Effector memory CD4-positive, alpha-beta T cell (primary cell): ENCODE measurements around the gene CNPY4.
"Not testable (repeated sequence)": the region's sequence is repeated elsewhere in the genome, so short reads cannot be mapped to it uniquely, and the experiment has no call there.

Source experiments
- DNase-seq, 3 donors: peaks; one replicate each; pipeline ENCODE4 v3.0.0-alpha.2; 2020
- H3K27ac ChIP-seq: 2 replicates; pipeline ENCODE4 v1.7.0; 2013; ENCODE audit warnings: mild to moderate bottlenecking, low read length, moderate library complexity; ENCODE audit not compliant: insufficient read depth, poor library complexity, severe bottlenecking
- H3K27me3 ChIP-seq: replicated peaks from 2 replicates; pipeline ENCODE4 v1.7.0; 2013; ENCODE audit warnings: mild to moderate bottlenecking, low read length; ENCODE audit not compliant: insufficient read depth, control insufficient read depth, poor library complexity, severe bottlenecking
- H3K36me3 ChIP-seq: 2 replicates; pipeline ENCODE4 v1.7.0; 2013; ENCODE audit warnings: mild to moderate bottlenecking, low read length, moderate library complexity; ENCODE audit not compliant: control insufficient read depth, insufficient read depth
- H3K4me1 ChIP-seq: 2 replicates; pipeline ENCODE4 v1.7.0; 2013; ENCODE audit warnings: low read length, mild to moderate bottlenecking; ENCODE audit not compliant: control insufficient read depth, insufficient read depth, poor library complexity, severe bottlenecking
- H3K4me3 ChIP-seq: 2 replicates; pipeline ENCODE4 v1.7.0; 2013; ENCODE audit warnings: low read length, low read depth, mild to moderate bottlenecking; ENCODE audit not compliant: insufficient read depth, poor library complexity, severe bottlenecking
- H3K9me3 ChIP-seq: 2 replicates; pipeline ENCODE4 v1.7.0; 2013; ENCODE audit warnings: mild to moderate bottlenecking, low read length, moderate library complexity; ENCODE audit not compliant: control insufficient read depth

The CNPY4 gene

GRCh38 chr7:100126931-100127865 is 7.8 kb downstream of the CNPY4 start, which contains the start of gene MBLAC1:
MBLAC1 (plus strand) TSS chr7:100126967; CDS start chr7:100127396, 429 bp downstream.
- Histone ChIP-seq H3K9me3 (no peaks in the 10 kb centered on the region), H3K27me3 (no peaks in the 10 kb centered on the region), H3K4me3 (peak within 1 kb of the TSS; percentile 69), H3K27ac (peak within 1 kb of the TSS; percentile 92), H3K4me1 (peaks cover 16% of the 10 kb centered on the region), H3K36me3 (peaks cover 16% of the 10 kb centered on the region)
- peak; percentile 85 to 88 (median 86) for DNase-seq

GRCh38 chr7:100127866-100128636 is 8.6 kb downstream of the CNPY4 start:
- peaks cover 16% of the 10 kb centered on the region for H3K4me1 ChIP-seq
- no peaks in the 10 kb centered on the region for H3K27me3 ChIP-seq
- H3K27ac ChIP-seq = peak overlapping the region; percentile 92
- no peaks in the 10 kb centered on the region for H3K9me3 ChIP-seq
- H3K36me3 ChIP-seq = peaks cover 9% of the 10 kb centered on the region
- no peak for DNase-seq
- H3K4me3 ChIP-seq = peak overlapping the region; percentile 69

GRCh38 chr7:100128637-100128963 is 9.2 kb downstream of the CNPY4 start:
- Histone ChIP-seq H3K4me3 (no peak overlapping the region), H3K36me3 (peaks cover 9% of the 10 kb centered on the region), H3K27me3 (no peaks in the 10 kb centered on the region), H3K4me1 (peaks cover 16% of the 10 kb centered on the region), H3K27ac (no peak overlapping the region), H3K9me3 (no peaks in the 10 kb centered on the region)
- DNase-seq = no peak

- peaks cover 16% of the 10 kb centered on the region for H3K4me1 ChIP-seq
- H3K9me3 ChIP-seq, DNase-seq, H3K4me3 ChIP-seq, H3K27me3 ChIP-seq, H3K27ac ChIP-seq, H3K36me3 ChIP-seq: not testable (repeated sequence)
These were observed 10.8 kb downstream of the CNPY4 start for GRCh38 chr7:100130220-100130607.

GRCh38 chr7:100130608-100131453 is 11.4 kb downstream of the CNPY4 start:
- H3K9me3 ChIP-seq = no peaks in the 10 kb centered on the region
- no peaks in the 10 kb centered on the region for H3K27me3 ChIP-seq
- H3K27ac ChIP-seq = no peak overlapping the region
- peaks cover 12% of the 10 kb centered on the region for H3K4me1 ChIP-seq
- H3K36me3 ChIP-seq = no peaks in the 10 kb centered on the region
- peak; percentile 61 to 75 (median 67) for DNase-seq
- no peak overlapping the region for H3K4me3 ChIP-seq

GRCh38 chr7:100132126-100132525 is 12.7 kb downstream of the CNPY4 start:
- no peaks in the 10 kb centered on the region for H3K9me3 ChIP-seq
- no peak for DNase-seq
- H3K27ac ChIP-seq = no peak overlapping the region
- no peak overlapping the region for H3K4me3 ChIP-seq
- peaks cover 12% of the 10 kb centered on the region for H3K4me1 ChIP-seq
- no peaks in the 10 kb centered on the region for H3K36me3 ChIP-seq
- no peaks in the 10 kb centered on the region for H3K27me3 ChIP-seq

- DNase-seq = peak; percentile 23 to 41 (median 33)
- Histone ChIP-seq H3K27ac (no peak overlapping the region), H3K27me3 (no peaks in the 10 kb centered on the region), H3K9me3 (no peaks in the 10 kb centered on the region), H3K36me3 (no peaks in the 10 kb centered on the region), H3K4me3 (no peak overlapping the region), H3K4me1 (peaks cover 9% of the 10 kb centered on the region)
These were observed 13.3 kb downstream of the CNPY4 start for GRCh38 chr7:100132697-100133151.

GRCh38 chr7:100137851-100138760 is 18.7 kb downstream of the CNPY4 start:
- Histone ChIP-seq H3K9me3 (no peaks in the 10 kb centered on the region), H3K4me1 (no peaks in the 10 kb centered on the region), H3K36me3 (no peaks in the 10 kb centered on the region), H3K27me3 (no peaks in the 10 kb centered on the region), H3K27ac (no peak overlapping the region), H3K4me3 (no peak overlapping the region)
- no peak for DNase-seq

GRCh38 chr7:100141555-100141949 is 22.1 kb downstream of the CNPY4 start:
- no peaks in the 10 kb centered on the region for H3K36me3 ChIP-seq
- no peaks in the 10 kb centered on the region for H3K4me1 ChIP-seq
- H3K27me3 ChIP-seq = no peaks in the 10 kb centered on the region
- no peaks in the 10 kb centered on the region for H3K9me3 ChIP-seq
- DNase-seq = no peak
- H3K27ac ChIP-seq = no peak overlapping the region
- no peak overlapping the region for H3K4me3 ChIP-seq
